ENCODE data around the gene TMEM269. TPM values are rescaled to one million over a fixed set of nuclear protein-coding genes. Genes with fewer than 3 reads are reported as not detected.

Gene TMEM269
- total and polyA plus RNA-seq, 9 of the 15 experiments (the other 6 are each of a cell fraction or from before 2014, with no cell fraction given) = 0.09 to 0.49 (median 0.21) TPM

DNA sequence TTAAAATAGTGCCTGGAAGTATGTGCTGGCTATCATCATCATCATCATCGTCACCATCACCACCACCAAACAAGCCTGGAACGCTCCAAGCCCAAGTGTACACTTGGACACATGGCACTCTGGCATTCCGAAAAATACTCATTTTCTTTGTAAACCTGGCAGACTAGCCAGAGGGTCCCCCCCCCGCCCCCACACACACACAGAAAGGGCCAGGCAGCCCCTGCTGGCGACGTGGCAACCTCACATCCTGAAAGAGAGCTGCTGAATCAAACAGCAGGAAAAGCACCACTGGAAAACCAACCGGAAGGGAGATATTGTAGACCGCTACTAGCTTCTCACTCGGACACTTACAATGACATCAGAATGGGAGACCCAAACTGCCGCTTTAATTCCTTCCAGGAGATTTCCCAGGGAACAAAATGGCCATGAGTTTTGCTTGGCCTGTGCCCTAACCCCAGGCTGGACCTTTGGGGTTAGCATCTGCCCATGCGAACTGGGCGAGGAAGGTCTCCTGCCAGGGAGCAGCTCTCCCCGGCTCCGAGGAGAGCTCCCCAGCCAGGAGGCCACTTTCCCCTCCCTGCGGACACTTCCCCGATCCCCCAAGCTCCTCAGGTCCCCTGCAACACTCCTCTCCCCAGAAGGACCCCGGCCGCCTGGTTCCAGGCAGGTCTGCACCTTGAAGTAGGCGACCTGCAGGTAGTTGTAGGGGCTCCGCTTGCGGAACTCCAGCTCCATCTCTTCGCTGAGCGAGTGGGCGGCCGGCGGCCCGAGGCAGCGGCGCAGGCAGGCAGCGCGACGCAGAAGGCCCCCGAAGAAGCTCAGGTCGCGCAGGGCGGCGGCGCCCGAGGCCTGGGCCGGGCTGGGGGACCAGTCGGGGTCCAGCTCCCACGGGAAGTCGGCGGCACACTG lies 18.7 kb upstream of the TMEM269 start (continued):
- peak; percentile 86 for TF ChIP-seq CREB3L1 (IDR thresholded peaks at IDR 0.05; ENCODE audit: borderline replicate concordance, low read depth)
- TF ChIP-seq SMC3 (conservative IDR thresholded peaks at IDR 0.05; ENCODE audit: insufficient read depth, low read depth, low read length) = peak; percentile 17; the same call in 1 of the 2 replicates
- TF ChIP-seq FOXK2 (conservative IDR thresholded peaks at IDR 0.05 in 1 of 2, IDR thresholded peaks at IDR 0.05 in 1 of 2; ENCODE audit: low read depth in 2 of 2) = 0 out of 4 replicates have a peak, but pooled peaks of 1 of the 2 experiments have one; percentile 14
- no peak for TF ChIP-seq ILK (tag; IDR thresholded peaks at IDR 0.05; ENCODE audit: borderline replicate concordance, low read depth)
- TF ChIP-seq TOE1 (IDR thresholded peaks at IDR 0.05; ENCODE audit: borderline replicate concordance) = peak; percentile 66; the same call in 1 of the 2 replicates
- TF ChIP-seq TOE1 (CRISPR knock-in tag; IDR thresholded peaks at IDR 0.05; ENCODE audit: borderline replicate concordance, low read depth) = no peak
- peak; percentile 61 for TF ChIP-seq GABPA (tag; conservative IDR thresholded peaks at IDR 0.05; ENCODE audit: low read depth)
- TF ChIP-seq RNF2 (IDR thresholded peaks at IDR 0.05) = 0 out of 2 replicates have a peak, but pooled peaks have one; percentile 9
- TF ChIP-seq, protein P1, sequence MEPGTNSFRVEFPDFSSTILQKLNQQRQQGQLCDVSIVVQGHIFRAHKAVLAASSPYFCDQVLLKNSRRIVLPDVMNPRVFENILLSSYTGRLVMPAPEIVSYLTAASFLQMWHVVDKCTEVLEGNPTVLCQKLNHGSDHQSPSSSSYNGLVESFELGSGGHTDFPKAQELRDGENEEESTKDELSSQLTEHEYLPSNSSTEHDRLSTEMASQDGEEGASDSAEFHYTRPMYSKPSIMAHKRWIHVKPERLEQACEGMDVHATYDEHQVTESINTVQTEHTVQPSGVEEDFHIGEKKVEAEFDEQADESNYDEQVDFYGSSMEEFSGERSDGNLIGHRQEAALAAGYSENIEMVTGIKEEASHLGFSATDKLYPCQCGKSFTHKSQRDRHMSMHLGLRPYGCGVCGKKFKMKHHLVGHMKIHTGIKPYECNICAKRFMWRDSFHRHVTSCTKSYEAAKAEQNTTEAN (CRISPR knock-in tag; IDR thresholded peaks at IDR 0.05) = 0 out of 2 replicates have a peak, but pooled peaks have one; percentile 82
- TF ChIP-seq ARNT (IDR thresholded peaks at IDR 0.05) = peak in 1 of 2 experiments; percentile 29; a peak in 1 of 4 replicates
- 0 out of 2 replicates have a peak, but pooled peaks have one; percentile 19 for TF ChIP-seq XRCC5 (IDR thresholded peaks at IDR 0.05; ENCODE audit: low read depth, low read length)
- no peak for TF ChIP-seq NCOA6 (IDR thresholded peaks at IDR 0.05)
- TF ChIP-seq FOXP4 (CRISPR knock-in tag; IDR thresholded peaks at IDR 0.05; ENCODE audit: borderline replicate concordance) = peak; percentile 28; the same call in 1 of the 2 replicates
- no peak for TF ChIP-seq RBM14 (IDR thresholded peaks at IDR 0.05; ENCODE audit: borderline replicate concordance, insufficient read depth, low read depth, low read length)
- no peak for TF ChIP-seq EWSR1 (IDR thresholded peaks at IDR 0.05; ENCODE audit: borderline replicate concordance, low read depth, partially characterized antibody)
- TF ChIP-seq HDAC1 (IDR thresholded peaks at IDR 0.05) = peak; percentile 48 to 54; a peak in 1 of 4 replicates
- peak; percentile 81 for TF ChIP-seq ETV1 (tag; conservative IDR thresholded peaks at IDR 0.05; ENCODE audit: low read depth)
- no peak for TF ChIP-seq CEBPB (tag; IDR thresholded peaks at IDR 0.05)
